ENCODE results near the gene XRCC4. TPM values are rescaled to one million over a fixed set of nuclear protein-coding genes. Genes with fewer than 3 reads are reported as not detected.

XRCC4 gene
- total and polyA plus RNA-seq, 4 donors, result 2.3 to 4.9 (median 3.0) TPM

- WGBS, result 93% methylated on average over 3 of the region's 3 CpGs
- no peak overlapping the region for H3K9ac ChIP-seq (ENCODE audit: low read depth in 1 of 2, low read length in 2 of 2)
- H3K4me1 ChIP-seq (ENCODE audit: control insufficient read depth in 4 of 4, insufficient read depth in 4 of 4, low read length in 3 of 4), result peaks cover 0 to 2% (median 0%) of the 10 kb centered on the region in 4 donors
- no peak for DNase-seq (ENCODE audit: low spot score)
- H3K27me3 ChIP-seq (ENCODE audit: control insufficient read depth in 4 of 4, insufficient read depth in 4 of 4, low read length in 3 of 4), result no peaks in the 10 kb centered on the region
- H3K27ac ChIP-seq (ENCODE audit: low read depth in 1 of 2, low read length in 2 of 2), result no peak overlapping the region
- H3K9me3 ChIP-seq (ENCODE audit: control insufficient read depth in 4 of 4, low read length in 3 of 4), result no peaks in the 10 kb centered on the region
- H3K4me3 ChIP-seq (ENCODE audit: low read depth in 1 of 3, low read length in 3 of 3), result no peak overlapping the region
- H3K36me3 ChIP-seq (ENCODE audit: control insufficient read depth in 4 of 4, insufficient read depth in 3 of 4, low read depth in 1 of 4, low read length in 3 of 4), result no peaks in the 10 kb centered on the region
- TF ChIP-seq FOXA1 (IDR thresholded peaks at IDR 0.05), result no peak
- TF ChIP-seq RAD21 (IDR thresholded peaks at IDR 0.05), result no peak
- TF ChIP-seq, protein P1, sequence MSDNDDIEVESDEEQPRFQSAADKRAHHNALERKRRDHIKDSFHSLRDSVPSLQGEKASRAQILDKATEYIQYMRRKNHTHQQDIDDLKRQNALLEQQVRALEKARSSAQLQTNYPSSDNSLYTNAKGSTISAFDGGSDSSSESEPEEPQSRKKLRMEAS (IDR thresholded peaks at IDR 0.05), result no peak
- TF ChIP-seq NR2F2 (IDR thresholded peaks at IDR 0.05), result no peak
- no peak for TF ChIP-seq EGR1 (IDR thresholded peaks at IDR 0.05; ENCODE audit: low read depth in 2 of 2)
- TF ChIP-seq JUND (IDR thresholded peaks at IDR 0.05), result no peak
- TF ChIP-seq RXRA (IDR thresholded peaks at IDR 0.05), result no peak
- TF ChIP-seq GABPA (IDR thresholded peaks at IDR 0.05 in 1 of 2, conservative IDR thresholded peaks at IDR 0.05 in 1 of 2), result no peak
- no peak for TF ChIP-seq YY1 (IDR thresholded peaks at IDR 0.05)
- TF ChIP-seq SP1 (IDR thresholded peaks at IDR 0.05), result no peak
- no peak for TF ChIP-seq REST (IDR thresholded peaks at IDR 0.05)
- TF ChIP-seq, protein P2, sequence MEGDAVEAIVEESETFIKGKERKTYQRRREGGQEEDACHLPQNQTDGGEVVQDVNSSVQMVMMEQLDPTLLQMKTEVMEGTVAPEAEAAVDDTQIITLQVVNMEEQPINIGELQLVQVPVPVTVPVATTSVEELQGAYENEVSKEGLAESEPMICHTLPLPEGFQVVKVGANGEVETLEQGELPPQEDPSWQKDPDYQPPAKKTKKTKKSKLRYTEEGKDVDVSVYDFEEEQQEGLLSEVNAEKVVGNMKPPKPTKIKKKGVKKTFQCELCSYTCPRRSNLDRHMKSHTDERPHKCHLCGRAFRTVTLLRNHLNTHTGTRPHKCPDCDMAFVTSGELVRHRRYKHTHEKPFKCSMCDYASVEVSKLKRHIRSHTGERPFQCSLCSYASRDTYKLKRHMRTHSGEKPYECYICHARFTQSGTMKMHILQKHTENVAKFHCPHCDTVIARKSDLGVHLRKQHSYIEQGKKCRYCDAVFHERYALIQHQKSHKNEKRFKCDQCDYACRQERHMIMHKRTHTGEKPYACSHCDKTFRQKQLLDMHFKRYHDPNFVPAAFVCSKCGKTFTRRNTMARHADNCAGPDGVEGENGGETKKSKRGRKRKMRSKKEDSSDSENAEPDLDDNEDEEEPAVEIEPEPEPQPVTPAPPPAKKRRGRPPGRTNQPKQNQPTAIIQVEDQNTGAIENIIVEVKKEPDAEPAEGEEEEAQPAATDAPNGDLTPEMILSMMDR (IDR thresholded peaks at IDR 0.05; ENCODE audit: low read depth, low read length, missing input control), result no peak
- no peak for TF ChIP-seq ATF3 (IDR thresholded peaks at IDR 0.05)
- TF ChIP-seq HNF4A (conservative IDR thresholded peaks at IDR 0.05), result no peak
- no peak for TF ChIP-seq TAF1 (conservative IDR thresholded peaks at IDR 0.05)
- TF ChIP-seq HNF4G (IDR thresholded peaks at IDR 0.05), result no peak
- TF ChIP-seq, protein P3, sequence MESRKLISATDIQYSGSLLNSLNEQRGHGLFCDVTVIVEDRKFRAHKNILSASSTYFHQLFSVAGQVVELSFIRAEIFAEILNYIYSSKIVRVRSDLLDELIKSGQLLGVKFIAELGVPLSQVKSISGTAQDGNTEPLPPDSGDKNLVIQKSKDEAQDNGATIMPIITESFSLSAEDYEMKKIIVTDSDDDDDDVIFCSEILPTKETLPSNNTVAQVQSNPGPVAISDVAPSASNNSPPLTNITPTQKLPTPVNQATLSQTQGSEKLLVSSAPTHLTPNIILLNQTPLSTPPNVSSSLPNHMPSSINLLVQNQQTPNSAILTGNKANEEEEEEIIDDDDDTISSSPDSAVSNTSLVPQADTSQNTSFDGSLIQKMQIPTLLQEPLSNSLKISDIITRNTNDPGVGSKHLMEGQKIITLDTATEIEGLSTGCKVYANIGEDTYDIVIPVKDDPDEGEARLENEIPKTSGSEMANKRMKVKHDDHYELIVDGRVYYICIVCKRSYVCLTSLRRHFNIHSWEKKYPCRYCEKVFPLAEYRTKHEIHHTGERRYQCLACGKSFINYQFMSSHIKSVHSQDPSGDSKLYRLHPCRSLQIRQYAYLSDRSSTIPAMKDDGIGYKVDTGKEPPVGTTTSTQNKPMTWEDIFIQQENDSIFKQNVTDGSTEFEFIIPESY (IDR thresholded peaks at IDR 0.05), result no peak
- no peak for TF ChIP-seq FOXA2 (IDR thresholded peaks at IDR 0.05)
Observed at GRCh38 chr5:83107692-83108420, 30.5 kb downstream of the XRCC4 start.
